ENCODE results near the gene NID2.

DNA sequence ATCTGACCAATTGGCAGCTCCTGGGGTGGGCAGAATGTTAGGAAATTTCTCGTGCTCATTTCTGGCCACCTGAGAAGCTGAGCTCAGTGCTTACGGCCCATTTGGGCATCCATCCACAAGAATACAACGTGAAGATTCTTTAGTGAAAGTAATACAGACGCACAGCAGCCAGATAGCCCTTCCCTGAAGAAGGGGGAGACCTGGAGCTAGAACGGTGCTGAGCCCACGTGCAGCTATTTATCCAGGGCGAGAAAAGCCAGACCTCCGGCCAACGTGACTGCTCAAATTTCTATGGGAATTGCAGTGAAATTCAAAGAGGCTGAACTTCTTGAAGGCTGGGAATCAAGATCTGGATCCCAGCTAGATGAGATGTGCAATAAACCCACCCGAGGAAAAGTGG, 20.7 kb downstream of the NID2 start:
- TF ChIP-seq, protein P1, sequence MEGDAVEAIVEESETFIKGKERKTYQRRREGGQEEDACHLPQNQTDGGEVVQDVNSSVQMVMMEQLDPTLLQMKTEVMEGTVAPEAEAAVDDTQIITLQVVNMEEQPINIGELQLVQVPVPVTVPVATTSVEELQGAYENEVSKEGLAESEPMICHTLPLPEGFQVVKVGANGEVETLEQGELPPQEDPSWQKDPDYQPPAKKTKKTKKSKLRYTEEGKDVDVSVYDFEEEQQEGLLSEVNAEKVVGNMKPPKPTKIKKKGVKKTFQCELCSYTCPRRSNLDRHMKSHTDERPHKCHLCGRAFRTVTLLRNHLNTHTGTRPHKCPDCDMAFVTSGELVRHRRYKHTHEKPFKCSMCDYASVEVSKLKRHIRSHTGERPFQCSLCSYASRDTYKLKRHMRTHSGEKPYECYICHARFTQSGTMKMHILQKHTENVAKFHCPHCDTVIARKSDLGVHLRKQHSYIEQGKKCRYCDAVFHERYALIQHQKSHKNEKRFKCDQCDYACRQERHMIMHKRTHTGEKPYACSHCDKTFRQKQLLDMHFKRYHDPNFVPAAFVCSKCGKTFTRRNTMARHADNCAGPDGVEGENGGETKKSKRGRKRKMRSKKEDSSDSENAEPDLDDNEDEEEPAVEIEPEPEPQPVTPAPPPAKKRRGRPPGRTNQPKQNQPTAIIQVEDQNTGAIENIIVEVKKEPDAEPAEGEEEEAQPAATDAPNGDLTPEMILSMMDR (IDR thresholded peaks at IDR 0.05 in 8 of 11, conservative IDR thresholded peaks at IDR 0.05 in 3 of 11): no peak
- TF ChIP-seq POLR2AphosphoS5 (IDR thresholded peaks at IDR 0.05) (no peak), POLR2A (IDR thresholded peaks at IDR 0.05) (no peak)

Measured in spleen (tissue), 7 donors.